Heart left ventricle (tissue), 13 donors: ENCODE results near the gene ABCA1.

Experiments used
- POLR2A ChIP-seq, 2 donors: fragments of 450-650 bp; IDR thresholded peaks; one replicate each; pipeline ENCODE4 v1.6.1; 2017; ENCODE audit warnings: antibody characterized with exemption in 2 of 2, mild to moderate bottlenecking in 2 of 2, moderate library complexity in 2 of 2
- TF ChIP-seq, protein P1 (sequence below), 12 donors: fragments of 200-600 bp; sonication (generic) in 4 of 12; IDR thresholded peaks; one replicate each; pipeline versions ENCODE4 v1.5.0 to v1.8.0; 2018 to 2022; ENCODE audit warnings: antibody characterized with exemption in 12 of 12, mild to moderate bottlenecking in 5 of 12
- donor health status: ischemic (EF 13 %, LVEDD 7.1; RV severe dilation, severe dysfunction).
- donor health status: DM: no; HTN: yes; CAD: no.
- donor health status: DM: no; HTN: no; CAD: no.
- donor health status: ischemic (EF 25% LVEDD 6.9; RV normal size, moderate dysfunction).
- donor health status: ischemic (EF 25% LVEDD 5.7; RV mildly dilated, moderate dysfunction).
- donor health status: ischemic (EF 35%, LVEDD 5.7; RV mildly dilated, moderate dysfunction).
- donor health status: nonischemic (EF 11% LVEDD 7.7; RV severe dilation, severe dysfunction).
- donor health status: DM: yes; HTN: yes; CAD: no.
- donor health status: PGD.
- donor health status: ischemic (EF 29% LVEDD 5.4; RV normal size, mild dysfunction).
- donor health status: nonischemic (EF 23%, LVEDD 6.1; RV moderate dilation, normal function).

DNA sequence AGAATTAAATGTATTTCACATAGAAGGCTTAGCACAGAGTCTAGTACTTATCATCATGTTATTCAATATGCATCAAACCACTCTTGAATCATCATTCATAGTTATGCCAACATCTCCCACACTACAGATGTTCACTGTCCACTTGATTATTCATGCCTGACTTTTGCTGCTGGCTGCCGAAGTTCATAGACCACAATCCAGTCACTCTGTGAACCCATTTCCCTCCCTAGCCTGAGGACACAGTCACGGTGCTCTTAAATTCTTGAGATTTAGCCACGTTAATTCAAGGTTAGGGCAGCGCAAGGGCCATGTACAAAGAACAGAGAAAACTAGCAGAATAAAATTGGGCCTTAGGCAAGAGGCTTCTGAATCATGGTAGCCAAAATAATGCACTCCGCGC lies 32.4 kb downstream of the ABCA1 start:
- TF ChIP-seq, protein P1, sequence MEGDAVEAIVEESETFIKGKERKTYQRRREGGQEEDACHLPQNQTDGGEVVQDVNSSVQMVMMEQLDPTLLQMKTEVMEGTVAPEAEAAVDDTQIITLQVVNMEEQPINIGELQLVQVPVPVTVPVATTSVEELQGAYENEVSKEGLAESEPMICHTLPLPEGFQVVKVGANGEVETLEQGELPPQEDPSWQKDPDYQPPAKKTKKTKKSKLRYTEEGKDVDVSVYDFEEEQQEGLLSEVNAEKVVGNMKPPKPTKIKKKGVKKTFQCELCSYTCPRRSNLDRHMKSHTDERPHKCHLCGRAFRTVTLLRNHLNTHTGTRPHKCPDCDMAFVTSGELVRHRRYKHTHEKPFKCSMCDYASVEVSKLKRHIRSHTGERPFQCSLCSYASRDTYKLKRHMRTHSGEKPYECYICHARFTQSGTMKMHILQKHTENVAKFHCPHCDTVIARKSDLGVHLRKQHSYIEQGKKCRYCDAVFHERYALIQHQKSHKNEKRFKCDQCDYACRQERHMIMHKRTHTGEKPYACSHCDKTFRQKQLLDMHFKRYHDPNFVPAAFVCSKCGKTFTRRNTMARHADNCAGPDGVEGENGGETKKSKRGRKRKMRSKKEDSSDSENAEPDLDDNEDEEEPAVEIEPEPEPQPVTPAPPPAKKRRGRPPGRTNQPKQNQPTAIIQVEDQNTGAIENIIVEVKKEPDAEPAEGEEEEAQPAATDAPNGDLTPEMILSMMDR (IDR thresholded peaks at IDR 0.05) = no peak
- TF ChIP-seq POLR2A (IDR thresholded peaks at IDR 0.05) = no peak
